Tibial artery (tissue), 4 donors: ENCODE results near the gene RUVBL2.
A peak's percentile ranks its signal among the peaks of the same experiment; 100 is the strongest.
"Not testable (repeated sequence)": the region's sequence is repeated elsewhere in the genome, so short reads cannot be mapped to it uniquely, and the experiment has no call there.

Experiments used
- DNase-seq, 2 donors: peaks; one replicate each; pipeline ENCODE4 v3.0.0-alpha.2; 2019
- H3K27ac ChIP-seq, 2 donors: fragments of 200-600 bp; sonication (generic) in 1 of 2; 1 replicate in 1 of 2; 2 replicates in 1 of 2; pipeline ENCODE4 v1.5.1; 2018 to 2019; ENCODE audit warnings: mild to moderate bottlenecking in 1 of 2
- H3K27me3 ChIP-seq, 2 donors: fragments of 200-600 bp; sonication (generic) in 1 of 2; one replicate each; pipeline versions ENCODE4 v1.5.1 to v1.6.0; 2016 to 2019
- H3K36me3 ChIP-seq, 3 donors: fragments of 200-600 bp; sonication (generic) in 2 of 3; one replicate each; pipeline ENCODE4 v1.5.1; 2016 to 2019; ENCODE audit warnings: mild to moderate bottlenecking in 2 of 3
- H3K4me1 ChIP-seq, 4 donors: fragments of 200-600 bp; sonication (generic) in 2 of 4; 1 replicate in 3 of 4; 2 replicates in 1 of 4; pipeline ENCODE4 v1.5.1; 2016 to 2019
- H3K4me3 ChIP-seq, 2 donors: fragments of 200-600 bp; sonication (generic) in 1 of 2; 1 replicate in 1 of 2; 2 replicates in 1 of 2; pipeline ENCODE4 v1.5.1; 2018 to 2019; ENCODE audit warnings: mild to moderate bottlenecking in 2 of 2
- H3K9me3 ChIP-seq, 3 donors: fragments of 200-600 bp; sonication (generic) in 1 of 3; one replicate each; pipeline ENCODE4 v1.5.1; 2016 to 2019
- intact Hi-C: fragments of 100-400 bp; cut with DNase I; formaldehyde crosslinking; loops from one replicate; pipeline ENCODE4 v1.15.0; 2023; ENCODE audit warnings: low total_unique reads
- TF ChIP-seq, protein P1 (sequence below), 2 experiments: fragments of 200-600 bp in 1 of 2; fragments of 450-650 bp in 1 of 2; IDR thresholded peaks; one replicate each; pipeline ENCODE4 v1.5.1; 2017 to 2019; ENCODE audit warnings: antibody characterized with exemption in 2 of 2, mild to moderate bottlenecking in 1 of 2, moderate library complexity in 1 of 2

RUVBL2 gene

DNA sequence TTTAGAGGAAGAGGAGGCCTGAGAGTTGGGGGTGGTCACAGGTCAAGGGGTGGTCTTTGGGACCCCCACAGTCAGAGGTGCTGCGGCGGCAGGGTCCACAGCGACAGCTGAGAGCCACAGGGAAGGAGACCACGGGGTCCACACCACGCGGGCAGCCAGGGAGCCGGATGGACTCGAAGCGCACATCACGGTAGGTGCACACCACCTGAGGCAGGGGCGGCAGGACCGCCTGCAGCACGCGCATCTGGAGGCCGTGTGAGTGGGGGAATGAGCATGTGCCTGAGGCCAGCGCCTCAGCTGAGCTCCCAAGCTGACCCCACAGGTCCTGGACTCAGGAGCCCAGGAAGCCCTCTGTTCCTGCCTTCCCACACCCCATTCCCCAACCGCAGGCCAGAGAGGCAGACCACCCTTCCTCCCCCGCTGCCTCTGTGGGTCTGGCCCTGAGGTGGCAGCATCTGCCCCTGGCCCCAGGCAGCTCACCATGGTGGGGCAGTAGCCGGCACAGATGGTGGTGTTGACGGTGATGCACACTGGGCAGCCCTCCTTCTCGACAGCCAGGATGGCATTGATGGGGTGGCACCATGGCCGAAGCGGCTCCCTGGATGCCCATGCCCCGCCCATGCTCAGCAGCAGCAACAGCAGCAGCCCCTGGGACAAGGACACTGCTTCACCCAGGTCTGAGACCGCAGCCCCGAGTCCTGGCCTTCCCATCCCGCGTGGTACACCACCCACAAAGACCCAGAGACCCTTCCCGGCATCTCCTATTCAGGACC, 22.6 kb downstream of the RUVBL2 start:
- Histone ChIP-seq H3K27ac (no peak overlapping the region), H3K9me3 (no peaks in the 10 kb centered on the region), H3K27me3 (peaks cover 0 to 26% of the 10 kb centered on the region in 2 donors), H3K4me1 (peaks cover 0 to 28% (median 22%) of the 10 kb centered on the region in 4 donors), H3K36me3 (peaks cover 25 to 52% (median 39%) of the 10 kb centered on the region in 3 donors), H3K4me3 (no peak overlapping the region)
- TF ChIP-seq, protein P1, sequence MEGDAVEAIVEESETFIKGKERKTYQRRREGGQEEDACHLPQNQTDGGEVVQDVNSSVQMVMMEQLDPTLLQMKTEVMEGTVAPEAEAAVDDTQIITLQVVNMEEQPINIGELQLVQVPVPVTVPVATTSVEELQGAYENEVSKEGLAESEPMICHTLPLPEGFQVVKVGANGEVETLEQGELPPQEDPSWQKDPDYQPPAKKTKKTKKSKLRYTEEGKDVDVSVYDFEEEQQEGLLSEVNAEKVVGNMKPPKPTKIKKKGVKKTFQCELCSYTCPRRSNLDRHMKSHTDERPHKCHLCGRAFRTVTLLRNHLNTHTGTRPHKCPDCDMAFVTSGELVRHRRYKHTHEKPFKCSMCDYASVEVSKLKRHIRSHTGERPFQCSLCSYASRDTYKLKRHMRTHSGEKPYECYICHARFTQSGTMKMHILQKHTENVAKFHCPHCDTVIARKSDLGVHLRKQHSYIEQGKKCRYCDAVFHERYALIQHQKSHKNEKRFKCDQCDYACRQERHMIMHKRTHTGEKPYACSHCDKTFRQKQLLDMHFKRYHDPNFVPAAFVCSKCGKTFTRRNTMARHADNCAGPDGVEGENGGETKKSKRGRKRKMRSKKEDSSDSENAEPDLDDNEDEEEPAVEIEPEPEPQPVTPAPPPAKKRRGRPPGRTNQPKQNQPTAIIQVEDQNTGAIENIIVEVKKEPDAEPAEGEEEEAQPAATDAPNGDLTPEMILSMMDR (IDR thresholded peaks at IDR 0.05), result no peak
- intact Hi-C loops, result no loop called here
- DNase-seq, result no peak

DNA sequence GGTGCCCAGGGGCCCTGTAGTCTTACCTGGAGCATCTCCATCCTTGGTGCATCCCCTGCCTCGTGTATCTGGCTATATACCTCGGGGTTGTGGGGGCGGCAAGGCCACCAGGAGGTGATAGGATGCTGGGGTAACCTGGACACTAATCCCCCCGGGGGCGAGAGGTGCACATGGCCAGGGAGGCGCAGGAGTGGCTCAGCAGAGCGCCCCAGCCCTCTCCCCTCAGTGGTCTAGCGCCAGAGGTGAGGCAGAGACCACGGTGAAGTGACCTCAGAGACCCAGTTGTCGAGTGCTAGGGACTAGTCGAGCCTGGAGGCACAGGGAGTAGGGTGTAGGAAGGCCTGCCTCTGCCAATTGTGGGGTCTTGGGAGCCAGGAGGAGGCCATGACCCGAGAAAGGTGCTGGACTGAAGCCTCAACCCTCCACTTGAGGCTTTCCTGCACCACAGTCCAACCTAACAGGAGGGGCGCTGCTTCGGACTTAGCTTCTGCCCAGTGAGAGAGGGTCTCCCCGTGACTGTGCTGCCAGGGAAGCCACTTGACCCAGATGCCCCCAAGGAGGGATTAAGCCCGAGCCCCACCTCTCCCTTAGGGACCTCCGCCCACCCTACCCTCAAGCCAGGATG, 23.5 kb downstream of the RUVBL2 start, which contains the start of gene LHB:
LHB (minus strand) TSS at position 51 of the 625 bp plus-strand sequence; CDS start at position 41, 10 bp downstream.
- DNase-seq, result no peak
- intact Hi-C loops, result no loop called here
- Histone ChIP-seq H3K9me3 (no peaks in the 10 kb centered on the region), H3K4me1 (peaks cover 0 to 28% (median 22%) of the 10 kb centered on the region in 4 donors), H3K27ac (no peak within 1 kb of the TSS), H3K36me3 (peaks cover 16 to 43% (median 30%) of the 10 kb centered on the region in 3 donors), H3K27me3 (peaks cover 0 to 26% of the 10 kb centered on the region in 2 donors), H3K4me3 (peak within 1 kb of the TSS; percentile 37 to 56)
- TF ChIP-seq, protein P1 (IDR thresholded peaks at IDR 0.05), result no peak

DNA sequence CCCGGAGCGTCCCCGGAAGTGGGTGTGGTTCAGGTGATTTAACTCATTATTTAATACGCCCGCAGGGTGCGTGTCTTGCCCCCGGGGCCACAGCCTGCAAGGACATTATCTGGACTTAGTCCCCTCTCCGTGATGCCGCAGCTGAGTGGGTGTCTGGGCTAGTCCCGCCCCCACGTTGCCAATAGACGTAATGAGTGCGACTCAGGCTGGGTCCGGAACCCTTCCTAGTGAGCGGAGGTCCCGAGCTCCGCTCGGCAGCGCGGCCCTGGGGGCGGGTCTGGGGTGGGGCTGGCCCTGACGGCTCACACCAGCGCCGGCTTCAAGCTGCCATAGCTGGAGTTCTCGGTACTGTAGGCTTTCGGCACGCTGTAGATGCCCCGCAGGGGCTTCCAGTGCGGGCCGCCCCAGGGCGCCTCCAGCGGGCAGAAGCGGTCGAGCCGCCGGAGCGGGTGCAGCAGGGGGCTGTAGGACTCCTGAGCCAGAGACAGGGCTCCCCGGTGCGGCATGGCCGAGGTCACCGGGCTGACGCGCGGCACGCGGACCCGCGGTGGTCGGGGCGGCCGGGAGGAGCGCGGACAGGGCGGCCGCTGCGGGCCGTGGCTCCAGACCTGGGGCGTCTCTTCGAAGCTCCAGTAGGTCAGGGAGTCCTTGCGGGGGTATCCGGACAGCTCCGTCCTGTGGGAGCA, 24.1 kb downstream of the RUVBL2 start:
- H3K4me3 ChIP-seq, result peak overlapping the region; percentile 37 to 56
- H3K36me3 ChIP-seq, result peaks cover 10 to 36% (median 24%) of the 10 kb centered on the region in 3 donors
- DNase-seq, result peak in 1 of 2 donors; percentile 35
- intact Hi-C loops, result no loop called here
- no peaks in the 10 kb centered on the region for H3K9me3 ChIP-seq
- peaks cover 0 to 28% (median 22%) of the 10 kb centered on the region in 4 donors for H3K4me1 ChIP-seq
- H3K27me3 ChIP-seq, result peaks cover 0 to 26% of the 10 kb centered on the region in 2 donors
- TF ChIP-seq, protein P1 (IDR thresholded peaks at IDR 0.05), result peak; percentile 30 to 45
- H3K27ac ChIP-seq, result no peak overlapping the region

DNA sequence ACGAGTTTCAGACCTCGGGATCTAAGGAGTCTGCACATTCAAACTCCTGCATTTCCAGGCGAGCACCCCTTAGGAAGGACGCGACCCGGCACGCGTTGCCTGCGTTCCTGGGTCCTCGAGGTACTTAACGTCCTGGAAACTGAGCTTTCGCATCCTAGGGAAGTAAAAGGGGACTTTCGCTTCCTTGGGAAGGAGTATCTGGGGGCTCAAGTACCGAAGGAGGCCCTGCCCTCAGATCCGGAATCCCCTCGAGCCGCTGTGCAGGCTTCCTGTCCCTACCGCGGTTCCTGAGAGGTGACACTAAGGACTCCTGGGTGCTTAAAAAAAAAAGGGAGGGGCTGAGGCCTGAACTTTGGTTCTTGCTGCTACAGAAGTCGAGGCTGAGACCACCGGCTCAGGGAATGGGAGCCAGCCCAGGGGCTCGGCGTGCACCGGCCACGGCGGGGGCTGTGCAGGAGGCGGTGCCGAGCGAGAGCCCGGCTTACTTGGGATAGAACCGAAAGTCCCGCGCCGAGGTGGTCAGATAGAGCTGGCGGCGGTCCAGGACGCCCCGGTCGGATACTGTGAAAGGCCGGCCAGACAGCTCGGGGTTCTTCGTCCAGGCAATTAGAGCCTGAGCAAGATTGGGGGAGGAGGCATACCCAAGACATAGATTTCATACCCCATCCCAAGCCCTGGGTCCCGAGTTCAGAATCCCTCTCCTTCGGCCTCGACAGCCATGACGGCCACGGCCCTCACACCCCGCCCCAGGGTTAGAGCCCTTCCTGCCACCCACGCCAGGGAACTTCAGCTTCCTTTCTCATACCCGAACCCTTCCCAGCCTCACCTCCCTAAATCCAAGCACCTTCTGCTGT, 24.9 kb downstream of the RUVBL2 start:
- DNase-seq, H3K27ac ChIP-seq, H3K9me3 ChIP-seq, intact Hi-C loops: not testable (repeated sequence)
- H3K4me3 ChIP-seq, result peak overlapping the region; percentile 37 to 56
- H3K36me3 ChIP-seq, result peaks cover 9 to 28% (median 22%) of the 10 kb centered on the region in 3 donors
- H3K27me3 ChIP-seq, result peaks cover 0 to 26% of the 10 kb centered on the region in 2 donors
- peaks cover 0 to 28% (median 22%) of the 10 kb centered on the region in 4 donors for H3K4me1 ChIP-seq

DNA sequence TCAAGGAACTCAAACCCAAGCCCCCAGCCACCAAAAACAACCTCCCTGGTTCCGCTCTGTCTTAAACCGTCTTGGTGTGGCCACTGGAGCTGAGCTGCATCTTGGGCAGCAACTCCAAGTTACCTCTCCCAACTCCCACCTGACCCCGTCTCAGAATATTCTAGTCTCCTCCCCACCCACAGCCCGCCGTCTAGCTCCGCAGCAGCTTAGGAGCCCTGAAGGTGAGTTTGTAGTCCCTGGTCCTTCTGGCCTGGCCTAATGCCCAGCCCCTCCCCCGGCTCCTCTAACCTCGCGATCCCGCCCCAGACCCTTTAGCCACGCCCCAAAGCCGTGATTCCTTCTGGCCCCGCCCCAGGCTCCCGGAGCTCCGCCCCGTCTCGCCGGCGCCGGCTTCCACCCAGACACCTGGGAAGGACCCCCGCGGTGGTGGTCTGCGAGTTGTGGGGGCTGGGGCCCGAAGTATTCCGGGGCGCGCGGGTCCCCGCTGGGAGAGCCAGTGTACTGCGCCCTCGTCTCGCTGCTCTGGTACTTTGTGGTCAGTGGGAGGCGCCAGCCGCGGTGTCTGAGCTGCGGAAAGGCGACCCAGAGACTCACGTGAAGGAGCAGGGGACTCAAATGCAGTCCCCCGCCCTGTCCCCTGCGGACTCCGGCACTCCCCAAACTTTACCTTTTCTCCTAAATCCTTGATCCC, 25.7 kb downstream of the RUVBL2 start:
- peak overlapping the region; percentile 37 to 56 for H3K4me3 ChIP-seq
- no peak for DNase-seq
- intact Hi-C loops, result no loop called here

More for the DNA sequence above, 25.7 kb downstream of the RUVBL2 start:
- Histone ChIP-seq H3K36me3 (peaks cover 7 to 21% (median 18%) of the 10 kb centered on the region in 3 donors), H3K27me3 (peaks cover 0 to 26% of the 10 kb centered on the region in 2 donors), H3K4me1 (peaks cover 0 to 28% (median 22%) of the 10 kb centered on the region in 4 donors), H3K9me3 (no peaks in the 10 kb centered on the region), H3K27ac (no peak overlapping the region)
- TF ChIP-seq, protein P1 (IDR thresholded peaks at IDR 0.05), result no peak
